22Rv1 (cell line): ENCODE data around the gene GPX4.
A peak's percentile ranks its signal among the peaks of the same experiment; 100 is the strongest.

Source experiments
- ZFX ChIP-seq: fragments of 450-650 bp; IDR thresholded peaks from 2 replicates; pipeline ENCODE4 v1.6.1; 2017; ENCODE audit warnings: antibody characterized with exemption, borderline replicate concordance
- TF ChIP-seq, protein P1 (sequence below): fragments of 450-650 bp; IDR thresholded peaks from 2 replicates; pipeline ENCODE4 v1.5.1; 2017; ENCODE audit warnings: mild to moderate bottlenecking

DNA sequence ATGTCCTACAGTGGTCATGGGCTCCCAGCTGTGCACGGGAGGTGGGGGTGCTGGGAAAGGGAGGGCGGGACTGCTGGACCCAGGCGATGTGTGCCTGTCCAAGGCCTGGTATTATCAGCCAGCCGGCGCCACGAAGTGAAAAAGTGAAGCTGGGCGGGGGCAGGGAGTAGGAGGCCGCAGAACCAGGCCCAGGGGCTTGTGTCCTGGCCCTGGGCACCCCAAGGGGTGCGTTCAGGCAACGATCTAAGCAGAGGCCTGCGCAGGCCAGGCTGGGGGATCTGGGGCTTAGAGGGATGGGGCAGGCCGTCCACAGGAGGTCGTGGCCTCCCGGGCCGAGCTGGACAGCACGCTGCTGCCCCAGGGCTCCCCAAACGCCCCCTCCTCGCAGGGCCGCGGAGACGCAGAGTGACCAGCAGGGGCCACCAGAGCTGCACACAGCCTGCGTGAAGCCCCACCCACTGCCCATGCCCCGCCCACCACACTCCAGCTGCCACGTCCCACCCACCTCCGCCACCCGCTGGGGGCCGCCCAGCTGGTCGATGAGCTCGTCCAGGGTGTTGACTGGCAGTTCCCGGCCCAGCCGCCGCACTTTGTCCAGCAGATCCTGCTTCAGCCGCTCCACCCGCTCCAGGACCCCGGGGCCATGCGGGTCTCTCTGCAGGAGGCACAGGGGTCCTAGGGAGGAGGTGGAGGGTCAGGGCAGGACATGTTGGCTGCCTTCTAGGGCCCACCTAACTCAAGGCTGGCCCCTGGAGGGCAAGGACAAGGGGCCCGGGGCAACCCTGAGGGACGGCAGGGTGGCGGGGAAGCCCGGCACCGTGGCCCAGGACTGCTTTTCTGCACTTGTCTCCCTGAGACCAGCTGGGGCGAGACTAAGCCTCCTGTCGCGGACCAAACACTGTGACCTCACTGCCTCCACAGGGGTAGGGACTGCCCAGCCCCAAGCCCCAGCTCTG, 9.5 kb downstream of the GPX4 start:
- TF ChIP-seq, protein P1, sequence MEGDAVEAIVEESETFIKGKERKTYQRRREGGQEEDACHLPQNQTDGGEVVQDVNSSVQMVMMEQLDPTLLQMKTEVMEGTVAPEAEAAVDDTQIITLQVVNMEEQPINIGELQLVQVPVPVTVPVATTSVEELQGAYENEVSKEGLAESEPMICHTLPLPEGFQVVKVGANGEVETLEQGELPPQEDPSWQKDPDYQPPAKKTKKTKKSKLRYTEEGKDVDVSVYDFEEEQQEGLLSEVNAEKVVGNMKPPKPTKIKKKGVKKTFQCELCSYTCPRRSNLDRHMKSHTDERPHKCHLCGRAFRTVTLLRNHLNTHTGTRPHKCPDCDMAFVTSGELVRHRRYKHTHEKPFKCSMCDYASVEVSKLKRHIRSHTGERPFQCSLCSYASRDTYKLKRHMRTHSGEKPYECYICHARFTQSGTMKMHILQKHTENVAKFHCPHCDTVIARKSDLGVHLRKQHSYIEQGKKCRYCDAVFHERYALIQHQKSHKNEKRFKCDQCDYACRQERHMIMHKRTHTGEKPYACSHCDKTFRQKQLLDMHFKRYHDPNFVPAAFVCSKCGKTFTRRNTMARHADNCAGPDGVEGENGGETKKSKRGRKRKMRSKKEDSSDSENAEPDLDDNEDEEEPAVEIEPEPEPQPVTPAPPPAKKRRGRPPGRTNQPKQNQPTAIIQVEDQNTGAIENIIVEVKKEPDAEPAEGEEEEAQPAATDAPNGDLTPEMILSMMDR = peak; percentile 96
- TF ChIP-seq ZFX = no peak
